22Rv1 (cell line): Measurements from ENCODE around the gene DHRSX.

Source experiments
- H3K27ac ChIP-seq: fragments of 450-650 bp; 2 replicates; pipeline ENCODE4 v1.5.1; 2017
- CTCF ChIP-seq: fragments of 450-650 bp; IDR thresholded peaks from 2 replicates; pipeline ENCODE4 v1.5.1; 2017; ENCODE audit warnings: mild to moderate bottlenecking
- ZFX ChIP-seq: fragments of 450-650 bp; IDR thresholded peaks from 2 replicates; pipeline ENCODE4 v1.6.1; 2017; ENCODE audit warnings: antibody characterized with exemption, borderline replicate concordance

The DHRSX gene

DNA sequence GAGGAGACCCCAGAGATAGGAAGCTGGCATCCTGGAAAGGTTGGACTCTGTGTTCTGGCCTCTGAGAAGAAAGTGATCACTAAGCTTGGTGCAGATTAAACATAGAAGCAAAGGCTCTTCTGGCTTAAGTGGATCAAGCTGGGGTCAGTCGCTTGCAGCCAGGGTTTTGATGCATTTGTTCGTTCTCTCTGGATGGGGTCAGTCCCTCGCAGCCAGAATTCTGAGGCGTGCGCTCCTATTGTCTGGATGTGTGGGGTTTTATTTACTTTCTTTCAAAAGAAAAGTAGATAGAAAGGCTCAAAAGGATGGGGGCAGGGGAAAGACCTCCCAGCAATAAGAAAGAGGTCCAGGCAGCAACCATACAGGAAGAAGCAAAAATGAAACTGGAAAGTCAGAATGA, 152.6 kb downstream of the DHRSX start:
- no peak overlapping the region for H3K27ac ChIP-seq
- no peak for TF ChIP-seq CTCF
- no peak for TF ChIP-seq ZFX

- TF ChIP-seq ZFX (no peak), CTCF (no peak)
- no peak overlapping the region for H3K27ac ChIP-seq
Measured at GRCh38 chrX:2346158-2346557, 154.6 kb downstream of the DHRSX start.

DNA sequence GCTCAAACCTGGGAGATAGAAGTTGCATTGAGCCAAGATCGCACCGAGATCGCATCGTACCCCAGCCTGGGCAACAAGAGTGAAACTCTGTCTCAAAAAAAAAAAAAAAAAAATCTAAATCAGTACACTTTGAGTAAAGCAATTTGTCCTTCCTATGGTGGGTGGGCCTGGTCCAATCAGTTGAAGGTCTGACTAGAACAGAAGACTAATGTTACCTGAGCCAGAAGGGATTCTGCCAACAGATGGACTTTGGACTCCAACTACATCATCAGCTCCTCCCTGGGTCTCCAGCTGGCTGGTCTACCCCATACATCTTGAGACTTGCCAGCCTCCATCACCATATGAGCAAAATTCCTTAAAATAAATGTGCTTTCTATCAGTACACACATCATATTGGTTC, 155.2 kb downstream of the DHRSX start:
- no peak for TF ChIP-seq CTCF
- TF ChIP-seq ZFX = no peak
- no peak overlapping the region for H3K27ac ChIP-seq

DNA sequence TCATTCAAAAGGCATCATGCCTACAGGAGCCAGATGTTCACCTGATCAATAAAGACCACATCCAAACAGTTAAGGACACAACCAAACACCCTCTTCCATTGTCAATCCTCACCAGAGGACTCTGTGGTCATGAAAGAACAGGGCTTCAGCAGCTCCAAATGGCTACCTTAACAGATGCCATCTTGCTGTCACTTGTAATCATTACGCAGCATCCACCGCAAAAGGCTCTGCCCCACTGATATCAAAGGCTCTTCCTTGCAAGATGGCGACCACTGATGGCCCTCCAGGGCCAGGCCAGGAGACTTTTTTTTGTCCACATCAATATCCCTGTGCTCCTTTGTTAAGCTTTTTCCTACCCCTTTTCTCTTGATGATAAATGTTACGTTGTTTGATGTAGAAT, 157.4 kb downstream of the DHRSX start:
- H3K27ac ChIP-seq = no peak overlapping the region
- TF ChIP-seq ZFX (no peak), CTCF (no peak)

DNA sequence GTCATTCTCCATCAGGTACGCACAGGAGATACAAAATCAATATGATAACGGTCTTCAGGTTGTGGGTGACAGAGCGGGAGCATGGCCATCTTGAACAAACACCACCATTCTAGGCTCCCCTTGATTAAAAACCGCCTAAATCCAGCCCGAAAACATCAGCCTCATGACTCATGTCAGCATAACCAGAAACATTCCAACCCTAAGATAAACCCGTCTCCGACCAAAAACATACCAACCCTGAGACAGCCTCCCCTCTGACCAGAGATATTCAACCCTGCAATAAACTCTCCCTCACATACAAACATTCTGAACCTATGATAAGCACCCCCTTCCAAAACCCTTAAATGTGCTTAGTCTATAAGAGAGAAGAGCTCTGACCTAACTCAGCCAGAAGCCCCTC, 157.9 kb downstream of the DHRSX start:
- no peak for TF ChIP-seq CTCF
- TF ChIP-seq ZFX = no peak
- H3K27ac ChIP-seq = no peak overlapping the region

GRCh38 chrX:2342281-2342688, 158.5 kb downstream of the DHRSX start:
- no peak overlapping the region for H3K27ac ChIP-seq
- TF ChIP-seq CTCF (no peak), ZFX (no peak)

DNA sequence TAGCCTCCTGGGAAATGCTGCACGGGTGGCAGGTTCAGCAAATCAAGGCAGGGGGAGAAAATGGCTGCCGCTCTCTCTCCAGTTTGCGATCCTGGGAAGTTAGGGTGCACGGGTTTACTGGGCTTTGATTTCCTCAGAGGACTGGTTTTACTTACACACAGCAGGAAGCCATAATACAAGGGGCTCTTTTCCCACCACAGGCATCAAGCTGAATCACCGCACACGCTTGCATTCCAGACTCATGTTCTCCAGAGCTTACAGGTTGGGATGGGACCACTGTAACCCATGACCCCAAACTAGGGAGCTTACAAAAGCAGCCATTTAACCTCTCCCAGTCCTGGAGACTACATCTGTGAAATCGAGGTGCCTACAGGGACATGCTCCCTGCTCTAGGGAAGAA, 159.8 kb downstream of the DHRSX start:
- H3K27ac ChIP-seq = no peak overlapping the region
- no peak for TF ChIP-seq CTCF
- no peak for TF ChIP-seq ZFX
